CD4-positive, alpha-beta T cell treated with Interleukin-6 for 4 hours (primary cell): ENCODE results near the gene GNB4.

Experiments
- DNase-seq: peaks from one replicate; pipeline ENCODE4 v3.0.0-alpha.2; 2020; ENCODE audit warnings: mixed read lengths

The GNB4 gene

DNA sequence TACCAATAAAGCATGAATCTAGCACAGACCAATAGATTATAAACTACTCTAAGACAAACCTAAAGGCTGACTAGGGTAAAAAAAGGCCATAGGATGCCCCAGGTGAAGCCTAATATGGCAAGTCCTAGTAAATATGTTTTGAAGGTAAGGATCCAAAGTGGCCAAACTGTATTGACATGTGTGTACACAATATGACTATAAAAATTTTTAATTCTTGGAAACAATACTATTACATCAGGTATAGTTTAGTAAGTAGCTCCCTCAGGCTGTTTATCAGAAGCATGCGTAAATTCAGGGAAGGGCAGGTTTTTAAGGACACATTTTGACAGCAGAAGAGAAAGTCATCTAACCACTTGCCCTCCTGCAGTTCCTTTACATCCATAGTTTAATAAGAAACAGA lies 18.8 kb downstream of the GNB4 start:
- DNase-seq, result no peak

DNA sequence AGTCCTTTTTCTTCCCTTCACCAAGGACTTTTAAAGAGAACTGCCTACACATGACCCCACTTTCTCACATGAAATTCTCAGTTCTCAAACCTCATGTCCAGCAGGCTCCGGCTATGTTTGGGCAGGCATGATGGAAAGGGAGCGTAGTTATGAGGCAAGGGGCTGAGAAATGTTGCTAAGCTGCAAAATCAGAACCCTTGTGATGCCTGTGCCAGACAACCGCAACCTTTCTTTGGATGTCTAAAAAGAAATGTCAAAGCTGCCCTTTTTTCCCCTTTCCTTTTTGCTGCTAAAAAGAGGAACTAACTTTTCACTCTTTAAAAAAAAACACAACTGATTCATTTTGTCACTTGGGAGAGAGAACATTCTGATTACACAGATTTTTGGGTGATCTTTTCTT lies 19.2 kb downstream of the GNB4 start:
- DNase-seq, result no peak

DNA sequence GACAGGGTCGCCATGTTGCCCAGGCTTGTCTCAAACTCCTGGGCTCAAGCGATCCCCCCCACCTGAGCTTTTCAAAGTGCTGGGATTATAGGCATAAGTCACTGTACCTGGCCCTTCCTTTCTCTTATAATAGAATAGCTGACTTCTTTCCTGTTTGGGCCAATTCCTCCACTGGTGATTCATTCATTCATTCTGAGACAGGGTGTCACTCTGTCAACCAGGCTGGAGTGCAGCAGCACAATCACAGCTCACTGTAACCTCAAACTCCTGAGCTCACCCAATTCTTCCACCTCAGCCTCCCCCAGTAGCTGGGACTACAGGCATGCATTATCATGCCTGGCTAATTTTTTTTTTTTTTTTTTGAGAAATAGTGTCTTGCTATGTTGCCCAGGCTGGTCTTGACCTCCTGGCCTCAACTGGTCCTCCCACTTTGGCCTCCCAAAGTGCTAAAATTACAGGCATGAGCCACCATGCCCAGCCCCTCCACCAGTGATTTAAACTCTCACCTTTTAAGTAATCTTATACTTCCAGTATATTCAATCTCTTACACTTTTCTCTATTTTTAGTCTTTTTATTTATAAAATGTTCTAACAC lies 20.9 kb downstream of the GNB4 start:
- DNase-seq, result no peak

DNA sequence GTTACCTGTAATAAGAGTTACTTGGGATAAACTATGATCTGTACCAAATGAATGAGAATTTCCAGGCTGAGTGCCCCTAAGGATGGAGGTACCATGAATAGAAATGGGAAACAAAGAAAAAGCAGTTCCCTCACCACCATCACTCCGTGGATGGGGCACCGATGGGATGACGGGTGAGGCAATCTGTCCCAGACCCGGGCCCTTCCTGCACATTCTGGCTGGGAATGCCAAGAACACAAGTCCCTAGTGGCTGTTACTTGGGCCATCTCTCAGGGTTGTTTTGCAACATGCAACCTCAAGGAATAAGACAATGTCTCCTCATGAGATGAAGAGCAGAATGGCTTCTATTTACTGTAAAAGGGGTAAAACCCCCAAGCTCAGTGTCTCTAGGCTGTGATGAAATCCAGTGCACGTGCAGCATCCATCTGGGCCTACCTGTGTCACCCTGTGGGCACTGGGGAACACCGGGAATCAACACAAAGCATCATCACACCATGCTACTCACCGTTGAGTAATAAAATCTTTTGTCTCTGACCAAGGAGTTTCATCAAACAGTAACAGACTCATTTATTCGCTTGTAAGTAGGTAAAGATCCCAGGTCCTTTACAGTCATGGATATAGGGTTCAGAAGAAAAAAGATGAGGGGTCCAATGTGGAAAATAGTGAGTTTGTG lies 22.3 kb downstream of the GNB4 start:
- DNase-seq, result no peak

DNA sequence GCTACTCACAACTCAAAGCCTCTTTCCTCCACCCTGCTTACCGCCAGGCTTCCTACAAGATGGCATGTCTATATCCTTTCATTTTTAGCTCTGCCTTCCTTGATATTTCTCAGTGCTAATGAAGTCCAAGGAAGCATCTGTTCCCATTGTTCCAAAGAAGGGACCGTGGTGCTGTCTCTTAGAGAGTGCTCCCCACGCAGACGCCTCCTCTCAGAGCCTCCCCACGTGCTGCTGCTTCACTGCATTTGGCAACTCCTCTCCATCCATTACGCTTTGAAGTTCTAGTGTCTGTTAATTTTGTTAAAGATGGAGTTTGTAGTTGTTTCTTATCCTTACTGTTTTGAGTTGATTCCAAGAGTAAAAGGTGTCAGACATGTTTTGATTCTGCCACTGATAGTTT lies 26.2 kb downstream of the GNB4 start:
- DNase-seq, result no peak

DNA sequence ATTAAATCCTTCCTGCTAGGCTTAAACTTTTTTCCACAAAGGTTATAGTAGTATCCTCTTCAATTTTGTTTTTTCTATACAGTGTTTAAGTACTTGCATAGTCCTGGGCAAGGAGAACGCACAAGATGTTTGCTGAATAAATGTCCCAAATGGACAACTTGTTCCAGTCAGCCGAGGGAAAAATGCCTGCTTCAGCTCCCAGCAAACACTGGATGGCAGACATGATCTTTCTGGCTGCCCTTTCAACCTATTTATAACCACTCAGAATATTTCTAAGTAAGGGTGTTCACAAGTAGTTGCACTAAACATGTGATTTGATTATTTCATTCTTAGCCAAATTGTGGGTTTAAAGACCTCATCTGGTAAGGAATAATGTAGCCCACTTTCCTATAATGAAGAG lies 29.8 kb downstream of the GNB4 start:
- DNase-seq, result no peak

DNA sequence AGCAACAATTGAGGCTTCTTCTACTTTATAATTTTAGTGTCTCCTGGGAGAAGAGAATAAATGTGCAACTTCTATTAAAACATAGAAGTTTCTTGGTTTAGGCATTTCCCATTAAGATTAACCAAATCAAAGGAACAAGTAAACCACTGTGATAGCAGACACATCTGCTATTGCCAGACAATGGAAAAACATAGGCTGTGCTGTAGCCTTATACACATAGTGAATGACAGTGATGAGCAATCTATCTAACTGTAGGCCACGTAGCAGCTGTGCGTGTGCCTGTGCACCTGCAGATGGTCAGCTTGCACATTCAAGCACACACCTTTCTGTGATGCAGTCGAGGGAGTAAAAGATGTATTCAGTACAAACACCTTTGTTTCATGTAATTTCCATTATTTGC lies 32.7 kb downstream of the GNB4 start:
- DNase-seq, result no peak

DNA sequence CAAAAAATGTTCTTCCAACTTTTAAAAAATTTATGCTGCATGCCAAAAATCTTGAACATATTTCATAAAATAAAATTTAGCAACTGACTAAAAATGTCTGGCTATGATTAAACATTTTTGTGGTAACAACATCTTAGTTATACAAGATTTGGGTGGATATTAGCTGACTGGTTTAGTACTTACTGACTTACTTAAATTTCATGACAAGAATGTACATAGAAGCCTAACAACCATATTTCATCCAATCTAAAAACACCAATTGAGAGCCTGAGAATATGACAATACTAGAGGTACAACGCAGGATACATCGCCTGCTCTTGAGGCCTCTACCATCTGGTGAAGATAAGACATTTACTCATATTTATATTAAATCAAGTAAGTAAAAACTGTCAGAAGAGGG lies 34.6 kb downstream of the GNB4 start:
- DNase-seq, result no peak

DNA sequence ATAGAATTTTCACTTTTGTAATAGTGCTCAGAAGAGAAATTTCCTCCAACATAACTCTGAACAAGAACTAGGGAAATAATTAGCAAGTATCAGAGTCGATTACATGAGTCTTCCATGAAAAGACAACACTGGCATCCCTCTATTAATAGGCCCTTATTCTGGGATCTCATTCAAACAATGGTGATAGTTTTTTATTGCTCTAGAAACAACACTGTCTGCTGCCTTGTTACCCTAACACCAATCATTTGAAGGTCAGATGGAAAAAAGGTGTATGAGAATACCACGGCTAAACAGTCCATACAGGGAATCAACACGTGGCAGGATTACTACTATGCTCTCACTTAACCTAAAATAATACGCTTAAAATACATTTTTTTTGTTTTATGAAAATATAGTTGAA lies 35.9 kb downstream of the GNB4 start:
- DNase-seq, result no peak

DNA sequence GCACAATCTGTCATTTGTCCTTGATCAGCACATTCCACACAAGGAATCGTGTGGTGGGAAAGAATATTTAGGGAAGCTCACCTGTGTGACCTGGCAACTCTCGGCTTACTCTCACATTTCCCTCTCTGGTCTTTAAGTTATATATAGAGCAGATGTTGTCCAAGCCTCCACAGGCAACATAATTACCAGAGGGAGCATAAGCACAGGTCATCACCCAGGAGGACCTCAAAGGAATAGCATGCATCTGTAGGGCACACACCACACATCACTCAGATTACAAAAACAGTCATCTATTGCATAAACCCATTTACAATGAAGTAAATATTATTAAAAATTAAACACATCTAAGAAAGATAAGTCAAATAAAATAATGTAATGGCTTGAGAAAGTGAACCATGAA lies 36.5 kb downstream of the GNB4 start:
- DNase-seq, result no peak

DNA sequence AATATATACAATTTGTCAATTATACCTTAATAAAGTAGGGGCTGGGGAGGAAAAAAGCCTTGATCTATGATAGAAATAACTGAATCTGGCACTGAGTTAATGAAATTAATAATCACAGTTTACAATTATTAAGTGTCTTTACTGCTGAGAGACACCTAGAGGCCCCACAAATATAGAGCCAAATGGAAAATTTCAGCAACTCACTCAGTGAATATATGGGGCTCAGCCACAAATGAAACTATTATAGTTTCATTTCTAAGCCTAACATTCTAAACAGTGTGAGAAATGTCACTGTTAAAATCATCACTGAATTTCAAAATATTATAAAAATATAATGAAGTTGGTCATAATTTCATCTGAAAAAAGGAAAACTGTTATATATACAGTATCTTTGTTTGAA lies 40.3 kb downstream of the GNB4 start:
- no peak for DNase-seq

DNA sequence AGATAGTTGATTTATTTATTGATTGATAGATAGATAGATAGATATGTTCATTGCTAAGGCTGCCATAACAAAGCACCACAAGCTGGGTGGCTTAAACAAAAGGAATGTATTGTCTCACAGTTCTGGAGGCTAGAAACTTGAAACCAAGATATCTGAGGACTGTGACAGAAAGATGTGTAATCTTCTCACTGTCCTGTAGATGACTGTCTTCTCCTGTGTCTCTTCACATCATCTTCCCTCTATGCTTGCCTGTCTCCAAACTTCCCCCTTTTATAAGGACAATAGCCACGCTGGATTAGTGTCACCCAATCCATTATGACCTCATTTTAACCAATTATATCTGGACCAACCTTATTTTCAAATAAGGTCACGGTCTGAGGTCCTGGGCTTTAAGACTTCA lies 40.9 kb downstream of the GNB4 start:
- DNase-seq, result no peak

DNA sequence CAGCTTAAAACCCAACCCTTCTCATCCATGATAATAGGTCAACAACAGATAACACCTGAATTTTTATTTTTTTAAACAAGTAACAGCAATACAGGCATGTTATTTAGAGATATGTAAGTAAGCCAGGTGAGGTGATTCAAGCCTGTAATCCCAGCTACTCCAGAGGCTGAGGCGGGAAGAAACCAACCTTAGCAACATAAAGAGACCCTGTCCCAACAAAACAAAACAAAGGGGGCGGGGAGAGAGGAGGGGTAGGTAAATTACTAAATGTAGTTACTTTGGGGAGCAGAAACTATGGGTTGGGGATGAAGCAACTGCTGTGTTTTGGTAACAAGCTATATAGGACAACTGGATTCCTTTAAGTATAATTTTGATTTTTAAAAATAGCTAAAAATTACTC lies 47.0 kb downstream of the GNB4 start:
- DNase-seq, result no peak

DNA sequence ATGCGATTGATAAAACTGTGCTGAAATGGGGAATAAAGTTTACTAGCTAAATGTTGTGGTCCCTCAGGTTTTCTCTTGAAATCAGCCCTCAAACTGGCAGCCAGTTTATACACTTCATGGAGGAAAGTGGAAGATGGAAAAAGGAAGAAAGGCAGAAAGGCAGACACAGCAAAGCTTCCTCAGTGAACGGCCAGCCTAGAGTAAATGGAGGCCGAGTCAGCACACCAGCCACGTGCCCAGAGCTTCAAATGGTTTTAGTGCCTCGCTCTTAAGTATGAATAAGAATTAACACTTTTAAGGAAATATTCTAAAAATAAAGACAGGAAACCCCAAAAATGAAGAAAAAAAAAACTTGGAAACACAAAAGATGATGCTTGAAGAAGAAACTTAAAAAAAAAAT lies 48.3 kb downstream of the GNB4 start:
- no peak for DNase-seq

DNA sequence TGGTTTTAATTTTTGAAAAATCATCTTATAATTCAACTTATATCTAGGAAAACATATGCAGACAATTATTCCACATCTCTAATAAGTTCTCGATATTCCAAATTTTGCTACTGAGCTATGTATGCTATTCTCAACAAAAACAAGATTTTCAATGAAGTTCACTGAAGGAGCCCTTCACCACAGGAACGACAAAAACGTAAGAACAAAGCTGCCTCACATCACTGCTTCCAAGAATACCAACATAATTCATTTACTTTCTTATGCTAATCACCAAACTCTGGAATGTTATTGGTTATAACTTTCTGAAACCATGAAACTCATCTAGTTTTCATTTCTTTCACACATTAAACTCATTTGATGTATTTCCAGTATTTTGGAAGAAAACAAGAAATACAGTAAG lies 49.7 kb downstream of the GNB4 start:
- DNase-seq, result no peak

DNA sequence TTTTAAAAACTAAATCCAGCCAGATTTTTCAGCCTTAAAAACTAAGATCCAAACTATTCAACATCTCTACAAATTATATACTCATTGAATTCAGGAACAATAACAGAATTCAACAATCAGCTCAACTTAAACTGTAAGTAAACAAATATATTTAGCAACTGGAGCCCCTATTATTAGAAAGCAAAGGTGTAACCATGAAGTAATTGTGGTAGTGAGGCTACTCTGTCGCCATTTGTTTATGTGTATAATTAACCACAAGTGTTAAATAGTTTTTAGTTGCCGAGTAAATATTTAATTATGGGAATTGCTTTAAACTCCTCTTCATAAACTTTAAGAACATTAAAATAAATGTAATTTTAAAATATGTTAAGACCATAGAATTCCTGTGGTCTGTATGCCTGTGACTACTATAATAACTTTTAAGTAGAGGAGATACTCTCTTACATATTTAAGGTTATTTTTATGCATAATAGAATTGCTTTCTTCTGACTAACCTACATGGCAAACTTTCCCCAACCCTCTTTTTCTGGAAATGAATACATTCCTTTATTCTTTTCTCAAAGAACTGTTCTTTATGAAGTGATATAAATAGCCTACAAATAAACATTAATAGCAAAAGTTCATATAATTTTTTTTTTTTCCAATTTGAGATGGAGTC lies 52.6 kb downstream of the GNB4 start:
- DNase-seq, result no peak

DNA sequence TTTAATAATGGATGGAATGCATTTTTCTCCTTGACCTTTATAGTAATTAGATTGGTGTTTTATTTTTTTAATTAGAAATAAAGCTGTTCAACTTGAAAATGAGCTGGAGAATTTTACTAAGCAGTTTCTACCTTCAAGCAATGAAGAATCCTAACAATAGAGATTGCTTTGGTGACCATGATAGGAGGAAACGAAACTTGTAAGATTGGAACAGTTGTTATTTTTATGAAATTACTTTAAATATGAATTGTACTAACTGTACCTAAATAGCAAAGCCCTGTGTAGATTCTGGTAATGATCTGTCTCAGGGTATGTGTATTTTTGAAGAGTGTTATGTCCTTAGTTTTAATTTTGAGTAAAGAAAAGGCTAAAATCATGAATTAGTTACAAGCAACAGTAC lies 59.4 kb downstream of the GNB4 start:
- DNase-seq, result no peak

DNA sequence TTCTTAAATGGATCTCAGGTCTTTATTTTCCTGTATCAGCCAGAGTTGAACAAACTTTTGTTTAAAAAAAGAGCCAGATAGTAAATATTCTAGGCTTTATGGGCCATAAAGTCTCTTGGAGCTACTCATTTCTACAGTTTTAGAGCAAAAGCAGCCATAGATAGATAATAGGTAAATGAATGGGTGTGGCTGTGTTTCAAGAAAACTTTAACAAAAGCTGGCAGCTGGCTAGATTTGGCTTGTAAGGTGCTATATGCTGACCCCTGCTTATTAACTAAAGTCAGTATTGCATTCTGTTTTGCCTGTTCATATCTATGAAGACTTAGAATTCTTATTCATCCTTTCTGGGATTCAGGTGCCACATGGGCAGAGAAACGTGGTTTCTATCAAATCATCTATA lies 74.8 kb downstream of the GNB4 start:
- no peak for DNase-seq

DNA sequence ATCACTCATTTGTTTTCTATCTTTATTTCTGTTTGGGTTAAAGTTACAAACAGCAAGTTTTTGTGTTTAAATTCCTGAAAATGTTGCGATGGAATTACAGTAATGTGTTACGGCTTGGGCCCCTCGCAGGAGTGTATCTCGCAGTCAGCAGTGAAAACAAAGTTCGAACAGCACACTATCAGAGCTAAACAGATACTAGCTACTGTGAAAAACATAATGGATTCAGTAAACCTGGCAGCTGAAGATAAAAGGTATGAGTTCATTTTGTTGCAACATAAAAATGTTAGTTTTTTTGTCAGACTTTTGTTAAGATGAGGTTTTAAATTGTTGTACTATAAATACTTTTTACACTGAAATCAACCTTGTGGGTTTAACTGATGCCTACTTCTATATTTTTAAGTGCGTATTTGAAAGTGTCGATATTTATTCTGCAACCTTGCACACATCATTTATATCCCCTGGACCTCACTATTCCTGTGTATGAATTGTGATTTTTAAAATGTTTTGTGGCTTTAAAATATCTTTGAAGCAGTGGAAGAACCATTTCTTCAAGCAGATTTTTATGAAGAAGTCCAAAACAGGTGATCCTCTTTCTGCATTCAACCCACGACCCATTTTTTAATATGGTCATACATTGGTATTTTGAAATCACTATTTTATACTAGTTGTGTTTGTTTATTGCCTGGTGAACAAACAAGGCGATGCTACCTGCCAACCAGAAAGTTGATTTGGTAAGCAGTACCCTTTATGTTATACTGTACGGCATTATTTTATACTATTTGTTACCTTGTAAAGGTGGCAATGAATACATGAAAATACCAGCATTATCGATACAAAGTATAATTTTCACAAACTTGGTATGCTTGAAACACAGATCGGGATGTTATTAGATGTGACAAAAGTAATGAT lies 75.9 kb downstream of the GNB4 start:
- DNase-seq, result no peak

DNA sequence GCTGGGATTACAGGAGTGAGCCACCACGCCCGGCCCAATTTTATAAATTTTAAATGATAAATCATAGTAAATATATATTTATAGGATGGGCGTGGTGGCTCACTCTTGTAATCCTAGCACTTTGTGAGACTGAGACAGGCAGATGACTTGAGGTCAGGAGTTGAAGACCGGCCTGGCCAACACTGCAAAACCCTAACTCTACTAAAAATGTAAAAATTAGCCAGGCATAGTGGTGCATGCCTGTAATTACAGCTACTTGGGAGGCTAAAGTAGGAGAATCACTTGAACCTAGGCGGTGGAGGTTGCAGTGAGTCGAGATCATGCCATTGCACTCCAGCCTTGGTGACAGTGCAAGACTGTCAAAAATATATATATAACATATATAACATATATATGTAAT lies 77.3 kb downstream of the GNB4 start:
- no peak for DNase-seq

DNA sequence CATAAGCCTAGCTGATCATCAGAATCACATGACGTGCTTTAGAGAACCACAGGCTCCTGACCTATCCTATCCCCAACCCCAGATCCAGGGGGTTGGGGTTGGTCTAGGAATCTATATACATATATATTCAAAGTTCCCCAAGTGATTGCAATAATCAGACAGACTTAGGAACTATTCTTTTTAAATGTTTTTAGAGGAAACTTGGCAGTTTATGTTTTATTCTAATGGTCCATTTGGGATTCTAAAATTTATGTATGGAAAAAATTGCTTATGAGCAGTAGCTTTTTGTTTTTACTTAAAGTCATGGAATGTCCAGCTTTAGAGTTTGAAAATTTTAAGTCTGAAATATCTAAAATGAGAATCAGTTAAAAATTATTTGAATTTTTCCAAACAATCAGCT lies 81.6 kb downstream of the GNB4 start:
- no peak for DNase-seq

DNA sequence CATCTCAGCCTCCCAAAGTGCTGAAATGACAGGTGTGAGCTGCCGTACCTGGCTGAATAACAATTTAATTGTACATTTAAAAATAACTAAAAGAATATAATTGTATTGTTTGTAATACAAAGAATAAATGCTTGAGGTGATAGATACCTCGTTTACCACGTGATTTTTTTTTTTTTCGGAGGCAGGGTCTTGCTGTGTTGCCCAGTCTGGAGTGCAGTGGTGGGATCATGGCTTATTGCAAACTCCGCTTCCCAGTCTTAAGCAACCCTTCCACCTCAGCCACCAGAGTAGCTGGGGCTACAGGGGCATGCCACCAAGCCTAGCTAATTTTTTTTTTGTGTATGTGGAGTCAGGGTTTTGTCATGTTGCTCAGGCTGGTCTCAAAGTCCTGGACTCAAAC lies 87.9 kb downstream of the GNB4 start:
- no peak for DNase-seq

DNA sequence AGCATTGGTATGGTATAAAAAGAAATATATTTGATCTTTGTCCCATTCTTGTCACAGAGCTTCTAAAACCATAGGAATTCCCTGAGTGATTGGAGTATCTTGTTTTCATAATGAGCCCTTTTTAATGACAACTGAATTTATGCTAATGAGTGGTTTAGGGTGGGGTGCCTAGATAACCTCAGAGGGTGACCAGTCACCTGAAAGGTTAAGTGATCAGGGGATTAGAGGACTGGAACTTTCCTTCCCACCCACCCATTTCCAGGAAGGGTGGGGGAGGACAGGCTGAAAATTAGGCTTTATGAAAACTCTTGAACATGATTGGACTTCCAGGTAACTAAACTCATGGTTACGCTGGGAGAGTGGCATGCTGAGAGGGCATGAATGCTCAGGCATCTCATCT lies 95.3 kb downstream of the GNB4 start:
- no peak for DNase-seq
